Measurements from ENCODE around the gene BANP.
"Not testable (repeated sequence)": the region's sequence is repeated elsewhere in the genome, so short reads cannot be mapped to it uniquely, and the experiment has no call there.

BANP gene

GRCh38 chr16:88012360-88012759 is 61.1 kb downstream of the BANP start:
- no peak for DNase-seq (ENCODE audit: extremely low read depth, low read depth)
- TF ChIP-seq, protein P1, sequence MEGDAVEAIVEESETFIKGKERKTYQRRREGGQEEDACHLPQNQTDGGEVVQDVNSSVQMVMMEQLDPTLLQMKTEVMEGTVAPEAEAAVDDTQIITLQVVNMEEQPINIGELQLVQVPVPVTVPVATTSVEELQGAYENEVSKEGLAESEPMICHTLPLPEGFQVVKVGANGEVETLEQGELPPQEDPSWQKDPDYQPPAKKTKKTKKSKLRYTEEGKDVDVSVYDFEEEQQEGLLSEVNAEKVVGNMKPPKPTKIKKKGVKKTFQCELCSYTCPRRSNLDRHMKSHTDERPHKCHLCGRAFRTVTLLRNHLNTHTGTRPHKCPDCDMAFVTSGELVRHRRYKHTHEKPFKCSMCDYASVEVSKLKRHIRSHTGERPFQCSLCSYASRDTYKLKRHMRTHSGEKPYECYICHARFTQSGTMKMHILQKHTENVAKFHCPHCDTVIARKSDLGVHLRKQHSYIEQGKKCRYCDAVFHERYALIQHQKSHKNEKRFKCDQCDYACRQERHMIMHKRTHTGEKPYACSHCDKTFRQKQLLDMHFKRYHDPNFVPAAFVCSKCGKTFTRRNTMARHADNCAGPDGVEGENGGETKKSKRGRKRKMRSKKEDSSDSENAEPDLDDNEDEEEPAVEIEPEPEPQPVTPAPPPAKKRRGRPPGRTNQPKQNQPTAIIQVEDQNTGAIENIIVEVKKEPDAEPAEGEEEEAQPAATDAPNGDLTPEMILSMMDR (IDR thresholded peaks at IDR 0.05; ENCODE audit: low read depth, low read length, missing control alignments): no peak

GRCh38 chr16:88013091-88013609 is 61.9 kb downstream of the BANP start:
- DNase-seq (ENCODE audit: extremely low read depth, low read depth): no peak

More at GRCh38 chr16:88012360-88012759, 61.1 kb downstream of the BANP start:
- H3K4me3 ChIP-seq (replicated peaks; ENCODE audit: low read depth, low read length): no peak overlapping the region

DNA sequence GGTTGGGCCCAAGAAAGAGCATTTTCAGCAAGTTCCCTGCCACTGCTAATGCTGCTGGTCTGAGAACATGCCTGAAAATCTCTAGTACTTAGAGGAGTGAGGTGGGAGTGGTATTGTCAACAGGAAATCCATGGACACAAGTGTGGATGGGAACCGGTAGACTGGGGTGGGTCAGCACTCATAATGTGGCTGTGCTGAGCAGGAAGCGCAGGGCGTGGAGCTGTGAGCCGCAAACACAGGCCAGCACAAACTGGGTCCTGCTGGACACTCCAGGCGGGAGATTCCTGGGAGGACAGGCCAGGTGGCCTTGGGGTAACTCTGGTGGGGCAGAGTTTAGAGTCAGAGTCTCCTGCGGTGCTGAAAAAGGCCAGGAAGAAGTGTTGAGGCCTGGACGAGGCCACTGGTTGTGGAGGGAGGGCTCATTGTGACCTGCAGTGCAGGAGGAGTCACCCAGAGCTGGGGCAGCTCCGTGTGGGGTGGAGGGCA is 62.6 kb downstream of the BANP start:
- DNase-seq (ENCODE audit: extremely low read depth, low read depth): no peak
- TF ChIP-seq, protein P1 (IDR thresholded peaks at IDR 0.05; ENCODE audit: low read depth, low read length, missing control alignments): no peak
- no peak overlapping the region for H3K4me3 ChIP-seq (replicated peaks; ENCODE audit: low read depth, low read length)

More at GRCh38 chr16:88013091-88013609, 61.9 kb downstream of the BANP start:
- no peak overlapping the region for H3K4me3 ChIP-seq (replicated peaks; ENCODE audit: low read depth, low read length)
- TF ChIP-seq, protein P1 (IDR thresholded peaks at IDR 0.05; ENCODE audit: low read depth, low read length, missing control alignments): no peak

- H3K4me3 ChIP-seq (replicated peaks; ENCODE audit: low read depth, low read length): no peak overlapping the region
- TF ChIP-seq, protein P1 (IDR thresholded peaks at IDR 0.05; ENCODE audit: low read depth, low read length, missing control alignments): no peak
- no peak for DNase-seq (ENCODE audit: extremely low read depth, low read depth)
These were observed 63.1 kb downstream of the BANP start for GRCh38 chr16:88014252-88014781.

- no peak for DNase-seq (ENCODE audit: extremely low read depth, low read depth)
- TF ChIP-seq, protein P1 (IDR thresholded peaks at IDR 0.05; ENCODE audit: low read depth, low read length, missing control alignments): no peak
- no peak overlapping the region for H3K4me3 ChIP-seq (replicated peaks; ENCODE audit: low read depth, low read length)
These were observed 63.9 kb downstream of the BANP start for GRCh38 chr16:88014954-88015805.

DNA sequence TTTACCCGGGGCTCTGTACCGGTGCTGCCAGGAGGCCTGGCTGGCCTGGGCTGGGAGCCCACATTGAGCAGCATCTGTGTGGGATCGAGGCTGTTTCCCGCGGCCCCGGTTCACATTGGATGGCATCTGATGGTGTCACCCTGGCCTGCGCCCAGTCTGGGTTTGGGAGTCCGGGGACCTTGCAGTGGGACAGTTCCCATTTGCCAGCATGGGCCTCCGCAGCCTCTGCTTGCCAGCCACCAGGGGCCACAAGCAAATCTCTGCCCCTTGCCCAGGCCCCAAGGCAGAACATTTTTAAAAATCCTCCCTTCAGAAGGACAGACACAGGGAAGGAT is 64.5 kb downstream of the BANP start:
- TF ChIP-seq, protein P1 (IDR thresholded peaks at IDR 0.05; ENCODE audit: low read depth, low read length, missing control alignments): no peak
- no peak overlapping the region for H3K4me3 ChIP-seq (replicated peaks; ENCODE audit: low read depth, low read length)
- no peak for DNase-seq (ENCODE audit: extremely low read depth, low read depth)

GRCh38 chr16:88016386-88016785 is 65.2 kb downstream of the BANP start:
- not testable (repeated sequence) for H3K4me3 ChIP-seq (replicated peaks; ENCODE audit: low read depth, low read length); DNase-seq (ENCODE audit: extremely low read depth, low read depth)

Data from HFF-Myc (cell line).